ENCODE data around the gene UNC13A. TPM values are rescaled to one million over a fixed set of nuclear protein-coding genes. Genes with fewer than 3 reads are reported as not detected.
"Not testable (repeated sequence)": the region's sequence is repeated elsewhere in the genome, so short reads cannot be mapped to it uniquely, and the experiment has no call there.

The UNC13A gene
- total and polyA plus RNA-seq, 12 donors, result 0.02 to 0.72 (median 0.06) TPM; not detected in 2

DNA sequence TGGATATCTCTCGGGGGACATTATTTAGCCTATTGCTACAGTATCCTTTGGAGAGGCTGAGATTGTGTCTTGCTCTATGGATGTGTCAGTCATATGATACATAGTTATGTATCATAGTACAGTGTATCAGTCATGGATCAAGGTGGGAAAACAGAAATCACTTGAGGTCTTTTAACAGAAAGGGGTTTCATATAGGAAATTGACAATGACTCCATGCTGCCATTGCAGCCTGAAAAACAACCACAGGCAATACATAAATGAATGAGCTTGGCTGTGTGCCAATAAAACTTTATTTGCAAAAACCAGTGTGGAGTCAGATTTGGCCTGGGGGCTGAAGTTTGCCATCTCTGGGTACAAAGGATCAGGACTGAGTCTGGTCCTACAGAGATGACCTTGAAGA, 97.3 kb downstream of the UNC13A start:
- Histone ChIP-seq H3K4me1 (no peaks in the 10 kb centered on the region), H3K36me3 (no peaks in the 10 kb centered on the region), H3K27ac (no peak overlapping the region), H3K4me3 (no peak overlapping the region), H3K27me3 (peaks cover 0 to 8% (median 0%) of the 10 kb centered on the region in 7 donors), H3K9me3 (no peaks in the 10 kb centered on the region)
- intact Hi-C loops (cut with DNase I), result no loop called here
- TF ChIP-seq, protein P1, sequence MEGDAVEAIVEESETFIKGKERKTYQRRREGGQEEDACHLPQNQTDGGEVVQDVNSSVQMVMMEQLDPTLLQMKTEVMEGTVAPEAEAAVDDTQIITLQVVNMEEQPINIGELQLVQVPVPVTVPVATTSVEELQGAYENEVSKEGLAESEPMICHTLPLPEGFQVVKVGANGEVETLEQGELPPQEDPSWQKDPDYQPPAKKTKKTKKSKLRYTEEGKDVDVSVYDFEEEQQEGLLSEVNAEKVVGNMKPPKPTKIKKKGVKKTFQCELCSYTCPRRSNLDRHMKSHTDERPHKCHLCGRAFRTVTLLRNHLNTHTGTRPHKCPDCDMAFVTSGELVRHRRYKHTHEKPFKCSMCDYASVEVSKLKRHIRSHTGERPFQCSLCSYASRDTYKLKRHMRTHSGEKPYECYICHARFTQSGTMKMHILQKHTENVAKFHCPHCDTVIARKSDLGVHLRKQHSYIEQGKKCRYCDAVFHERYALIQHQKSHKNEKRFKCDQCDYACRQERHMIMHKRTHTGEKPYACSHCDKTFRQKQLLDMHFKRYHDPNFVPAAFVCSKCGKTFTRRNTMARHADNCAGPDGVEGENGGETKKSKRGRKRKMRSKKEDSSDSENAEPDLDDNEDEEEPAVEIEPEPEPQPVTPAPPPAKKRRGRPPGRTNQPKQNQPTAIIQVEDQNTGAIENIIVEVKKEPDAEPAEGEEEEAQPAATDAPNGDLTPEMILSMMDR (IDR thresholded peaks at IDR 0.05), result no peak
- 0 to 45% methylated on average over 1 of the region's 1 CpG for WGBS, 2 donors
- DNase-seq (no peak), ATAC-seq (no peak)

- H3K27me3 ChIP-seq, ATAC-seq, H3K4me1 ChIP-seq, H3K4me3 ChIP-seq, DNase-seq, H3K9me3 ChIP-seq, H3K27ac ChIP-seq: not testable (repeated sequence)
- 66 to 68% methylated on average over 7 of the region's 7 CpGs for WGBS, 2 donors
- H3K36me3 ChIP-seq, result peaks cover 0 to 28% (median 12%) of the 10 kb centered on the region in 9 donors
- intact Hi-C loops (cut with DNase I), result loop anchor here in 1 of 10 donors (10.0 kb wide), 1 partner anchor 51 kb away; no protein-coding TSS in a partner anchor
These were observed 102.8 kb downstream of the UNC13A start for GRCh38 chr19:17585395-17585794.

DNA sequence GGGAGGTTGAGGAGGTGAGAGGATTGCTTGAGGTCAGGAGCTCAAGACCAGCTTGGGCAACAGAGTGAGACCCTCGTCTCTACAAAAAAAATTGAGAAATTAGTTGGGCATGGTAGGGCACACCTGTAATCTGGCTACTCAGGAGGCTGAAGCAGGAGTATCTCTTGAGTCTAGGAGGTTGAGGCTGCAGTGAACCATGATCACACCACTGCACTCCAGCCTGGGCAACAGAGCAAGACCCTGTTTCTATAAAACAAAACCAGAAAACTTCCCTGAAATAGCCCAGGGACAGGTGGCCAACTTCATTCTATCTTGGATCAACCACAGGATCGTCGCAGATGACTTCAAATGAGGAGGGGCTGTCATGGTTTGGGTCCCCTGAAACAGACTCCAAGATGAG, 104.0 kb downstream of the UNC13A start:
- TF ChIP-seq, protein P1 (IDR thresholded peaks at IDR 0.05), result no peak
- Histone ChIP-seq H3K9me3 (no peaks in the 10 kb centered on the region), H3K4me1 (peaks cover 0 to 3% (median 0%) of the 10 kb centered on the region in 9 donors), H3K36me3 (peaks cover 0 to 40% (median 12%) of the 10 kb centered on the region in 9 donors), H3K4me3 (no peak overlapping the region), H3K27me3 (peaks cover 0 to 7% (median 0%) of the 10 kb centered on the region in 7 donors), H3K27ac (no peak overlapping the region)
- DNase-seq, result no peak
- WGBS, 2 donors, result 61 to 64% methylated on average over 3 of the region's 3 CpGs
- ATAC-seq, result no peak
- intact Hi-C loops (cut with DNase I), result loop anchor here in 1 of 10 donors (10.0 kb wide), 1 partner anchor 49 kb away; no protein-coding TSS in a partner anchor

GRCh38 chr19:17582613-17583012, 105.5 kb downstream of the UNC13A start:
- H3K4me1 ChIP-seq, result peaks cover 0 to 3% (median 0%) of the 10 kb centered on the region in 9 donors
- 82 to 85% methylated on average over 8 of the region's 8 CpGs for WGBS, 2 donors
- no peak overlapping the region for H3K27ac ChIP-seq
- peaks cover 0 to 5% (median 0%) of the 10 kb centered on the region in 7 donors for H3K27me3 ChIP-seq
- H3K4me3 ChIP-seq, result no peak overlapping the region
- DNase-seq, result no peak
- TF ChIP-seq, protein P1 (IDR thresholded peaks at IDR 0.05), result no peak
- no peak for ATAC-seq
- H3K9me3 ChIP-seq, result no peaks in the 10 kb centered on the region
- H3K36me3 ChIP-seq, result peaks cover 0 to 56% (median 23%) of the 10 kb centered on the region in 9 donors
- intact Hi-C loops (cut with DNase I), result loop anchor here in 1 of 10 donors (10.0 kb wide), 1 partner anchor 48 kb away; no protein-coding TSS in a partner anchor

DNA sequence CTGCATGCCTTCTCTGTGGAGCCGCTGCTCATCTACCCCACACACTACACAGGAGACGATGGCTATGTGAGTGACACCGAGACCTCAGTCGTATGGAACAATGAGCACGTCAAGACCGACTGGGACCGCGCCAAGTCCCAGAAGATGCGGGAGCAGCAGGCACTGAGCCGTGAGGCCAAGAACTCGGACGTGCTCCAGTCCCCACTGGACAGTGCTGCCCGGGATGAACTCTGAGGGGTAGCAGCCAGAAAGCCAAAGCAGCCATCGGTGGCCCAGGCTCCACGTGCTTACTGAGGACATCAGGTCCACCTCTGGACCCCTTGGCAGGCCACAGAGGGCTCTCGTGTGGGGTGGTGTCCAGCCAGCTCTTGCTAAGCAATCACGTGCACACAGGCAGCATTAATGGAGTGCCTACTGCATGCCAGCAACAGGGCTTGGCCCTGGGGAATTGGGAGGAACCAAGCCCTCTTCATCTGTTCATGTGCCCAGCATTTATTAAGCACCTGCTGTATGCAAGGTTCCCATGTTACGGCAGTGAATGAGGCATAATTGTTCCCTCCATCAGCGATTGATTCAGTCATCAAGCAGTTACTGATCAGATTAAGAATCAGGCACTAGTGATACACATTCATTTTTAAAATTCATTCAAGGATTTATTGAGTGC, 106.8 kb downstream of the UNC13A start:
- H3K36me3 ChIP-seq, result peaks cover 0 to 65% (median 31%) of the 10 kb centered on the region in 9 donors
- intact Hi-C loops (cut with DNase I), result loop anchor here in 1 of 10 donors (10.0 kb wide), 1 partner anchor 47 kb away; no protein-coding TSS in a partner anchor
- TF ChIP-seq, protein P1 (IDR thresholded peaks at IDR 0.05), result no peak
- H3K4me1 ChIP-seq, result peaks cover 0 to 3% (median 0%) of the 10 kb centered on the region in 9 donors
- ATAC-seq (no peak), DNase-seq (no peak)
- no peaks in the 10 kb centered on the region for H3K9me3 ChIP-seq
- no peak overlapping the region for H3K27ac ChIP-seq
- 80 to 82% methylated on average over 19 of the region's 19 CpGs for WGBS, 2 donors
- H3K27me3 ChIP-seq, result peaks cover 0 to 5% (median 0%) of the 10 kb centered on the region in 7 donors
- no peak overlapping the region for H3K4me3 ChIP-seq
